ENCODE measurements around the gene DPEP2NB.
"Not testable (repeated sequence)": the region's sequence is repeated elsewhere in the genome, so short reads cannot be mapped to it uniquely, and the experiment has no call there.

Gene DPEP2NB

DNA sequence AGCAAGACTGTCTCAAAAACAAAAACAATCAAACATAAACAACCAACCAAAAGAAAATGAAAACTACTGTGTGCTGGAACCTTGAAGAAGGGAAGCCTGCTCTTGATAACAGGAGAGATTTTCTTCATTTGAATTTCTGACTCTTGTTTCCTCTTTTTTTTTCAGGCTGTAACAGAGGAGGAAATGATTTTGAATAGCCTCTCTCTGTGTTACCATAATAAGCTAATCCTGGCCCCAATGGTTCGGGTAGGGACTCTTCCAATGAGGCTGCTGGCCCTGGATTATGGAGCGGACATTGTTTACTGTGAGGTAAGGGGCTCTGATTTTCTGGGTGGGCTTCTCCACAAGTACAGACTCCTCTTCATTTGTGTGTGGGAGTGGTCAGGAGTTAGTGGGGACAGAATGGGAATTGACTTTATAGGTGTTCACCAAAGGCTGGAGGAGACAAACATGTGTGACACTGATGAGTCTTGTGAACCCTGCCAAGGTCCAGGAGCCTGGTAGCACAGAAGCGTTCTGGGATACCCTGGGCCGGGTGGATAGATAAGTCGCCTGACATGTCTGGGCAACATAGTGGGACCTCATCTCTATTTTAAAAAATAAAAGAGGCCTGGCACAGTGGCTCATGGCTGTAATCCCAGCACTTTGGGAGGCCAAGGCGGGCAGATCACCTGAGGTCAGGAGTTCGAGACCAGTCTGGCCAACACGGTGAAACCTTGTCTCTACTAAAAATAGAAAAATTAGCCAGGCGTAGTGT lies 22.3 kb upstream of the DPEP2NB start:
- Histone ChIP-seq H3K36me3 (ENCODE audit: control insufficient read depth, low read depth, low read length) (peaks cover 3% of the 10 kb centered on the region), H3K9me3 (ENCODE audit: control insufficient read depth, low read depth, low read length) (no peaks in the 10 kb centered on the region), H3K27ac (ENCODE audit: low read length) (no peak overlapping the region), H3K27me3 (ENCODE audit: control insufficient read depth, insufficient read depth, low read length) (no peaks in the 10 kb centered on the region), H3K4me1 (ENCODE audit: control insufficient read depth, low read depth, low read length) (no peaks in the 10 kb centered on the region), H3K4me3 (ENCODE audit: low read length) (no peak overlapping the region), H3K9ac (ENCODE audit: low read length) (no peak overlapping the region)

GRCh38 chr16:68035227-68035626 lies 19.5 kb upstream of the DPEP2NB start:
- H3K4me1 ChIP-seq (ENCODE audit: control insufficient read depth, low read depth, low read length) = no peaks in the 10 kb centered on the region

GRCh38 chr16:68033101-68033500 lies 17.4 kb upstream of the DPEP2NB start:
- H3K9ac ChIP-seq (ENCODE audit: low read length) = no peak overlapping the region
- no peaks in the 10 kb centered on the region for H3K9me3 ChIP-seq (ENCODE audit: control insufficient read depth, low read depth, low read length)
- no peaks in the 10 kb centered on the region for H3K27me3 ChIP-seq (ENCODE audit: control insufficient read depth, insufficient read depth, low read length)
- H3K27ac ChIP-seq (ENCODE audit: low read length) = no peak overlapping the region
- no peak overlapping the region for H3K4me3 ChIP-seq (ENCODE audit: low read length)
- peaks cover 7% of the 10 kb centered on the region for H3K36me3 ChIP-seq (ENCODE audit: control insufficient read depth, low read depth, low read length)
- no peaks in the 10 kb centered on the region for H3K4me1 ChIP-seq (ENCODE audit: control insufficient read depth, low read depth, low read length)

More at GRCh38 chr16:68035227-68035626, 19.5 kb upstream of the DPEP2NB start:
- Histone ChIP-seq H3K27ac (ENCODE audit: low read length) (no peak overlapping the region), H3K9ac (ENCODE audit: low read length) (no peak overlapping the region), H3K4me3 (ENCODE audit: low read length) (no peak overlapping the region), H3K36me3 (ENCODE audit: control insufficient read depth, low read depth, low read length) (no peaks in the 10 kb centered on the region), H3K27me3 (ENCODE audit: control insufficient read depth, insufficient read depth, low read length) (no peaks in the 10 kb centered on the region), H3K9me3 (ENCODE audit: control insufficient read depth, low read depth, low read length) (no peaks in the 10 kb centered on the region)

- Histone ChIP-seq H3K9me3 (ENCODE audit: control insufficient read depth, low read depth, low read length) (no peaks in the 10 kb centered on the region), H3K27ac (ENCODE audit: low read length) (no peak overlapping the region), H3K9ac (ENCODE audit: low read length) (no peak overlapping the region), H3K27me3 (ENCODE audit: control insufficient read depth, insufficient read depth, low read length) (no peaks in the 10 kb centered on the region), H3K36me3 (ENCODE audit: control insufficient read depth, low read depth, low read length) (peaks cover 7% of the 10 kb centered on the region), H3K4me3 (ENCODE audit: low read length) (no peak overlapping the region), H3K4me1 (ENCODE audit: control insufficient read depth, low read depth, low read length) (no peaks in the 10 kb centered on the region)
These were observed 16.2 kb upstream of the DPEP2NB start for GRCh38 chr16:68031951-68032350.

DNA sequence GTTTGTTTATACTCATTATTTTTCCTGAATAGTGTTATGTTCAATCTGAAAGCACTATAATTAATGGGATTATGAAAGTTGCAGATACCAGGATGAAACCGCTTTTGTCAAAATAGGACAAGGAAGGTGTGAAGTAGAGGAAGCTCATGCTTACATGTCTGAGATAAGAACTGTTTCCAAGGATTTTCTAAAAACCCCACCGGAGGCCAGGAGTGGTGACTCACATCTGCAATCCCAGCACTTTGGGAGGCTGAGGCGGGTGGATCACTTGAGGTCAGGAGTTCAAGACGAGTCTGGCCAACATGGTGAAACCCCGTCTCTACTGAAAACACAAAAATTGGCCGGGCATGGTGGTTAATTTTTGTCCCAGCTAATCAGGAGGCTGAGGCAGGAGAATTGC lies 14.4 kb upstream of the DPEP2NB start:
- not testable (repeated sequence) for H3K9me3 ChIP-seq (ENCODE audit: control insufficient read depth, low read depth, low read length); H3K4me3 ChIP-seq (ENCODE audit: low read length); H3K9ac ChIP-seq (ENCODE audit: low read length); H3K4me1 ChIP-seq (ENCODE audit: control insufficient read depth, low read depth, low read length); H3K27me3 ChIP-seq (ENCODE audit: control insufficient read depth, insufficient read depth, low read length); H3K27ac ChIP-seq (ENCODE audit: low read length)
- peaks cover 19% of the 10 kb centered on the region for H3K36me3 ChIP-seq (ENCODE audit: control insufficient read depth, low read depth, low read length)

DNA sequence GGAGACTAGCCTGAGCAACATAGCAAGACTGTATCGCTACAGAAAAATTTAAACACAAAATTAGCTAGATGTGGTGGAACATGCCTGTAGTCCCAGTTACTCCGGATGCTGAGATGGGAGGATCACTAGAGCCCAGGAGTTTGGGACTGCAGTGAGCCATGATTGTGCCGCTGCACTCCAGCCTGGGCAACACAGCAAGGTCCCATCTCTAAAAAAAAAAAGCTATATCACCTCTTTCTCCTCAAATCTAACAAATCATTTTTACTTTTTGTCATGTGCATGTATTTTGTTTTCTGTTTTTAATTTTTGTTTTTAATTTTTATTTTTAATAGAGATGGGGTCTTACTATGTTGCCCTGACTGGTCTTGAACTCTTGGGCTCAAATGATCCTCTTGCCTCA lies 13.3 kb upstream of the DPEP2NB start:
- Histone ChIP-seq H3K4me1 (ENCODE audit: control insufficient read depth, low read depth, low read length) (no peaks in the 10 kb centered on the region), H3K4me3 (ENCODE audit: low read length) (no peak overlapping the region), H3K27me3 (ENCODE audit: control insufficient read depth, insufficient read depth, low read length) (no peaks in the 10 kb centered on the region), H3K27ac (ENCODE audit: low read length) (no peak overlapping the region), H3K9me3 (ENCODE audit: control insufficient read depth, low read depth, low read length) (no peaks in the 10 kb centered on the region), H3K36me3 (ENCODE audit: control insufficient read depth, low read depth, low read length) (peaks cover 19% of the 10 kb centered on the region), H3K9ac (ENCODE audit: low read length) (no peak overlapping the region)

GRCh38 chr16:68022728-68023537 lies 7.2 kb upstream of the DPEP2NB start, which contains the start of the genes DDX28 and DUS2:
TSS of gene DDX28 (minus strand) at chr16:68023232. CDS start at chr16:68023202, 30 bp downstream.
TSS of gene DUS2 (plus strand) at chr16:68023284. CDS start at chr16:68038024, 14,740 bp downstream.
- Histone ChIP-seq H3K9ac (ENCODE audit: low read length) (peak within 1 kb of the TSS; percentile 97), H3K4me1 (ENCODE audit: control insufficient read depth, low read depth, low read length) (peaks cover 7% of the 10 kb centered on the region), H3K36me3 (ENCODE audit: control insufficient read depth, low read depth, low read length) (peaks cover 12% of the 10 kb centered on the region), H3K4me3 (ENCODE audit: low read length) (peak within 1 kb of the TSS; percentile 96), H3K9me3 (ENCODE audit: control insufficient read depth, low read depth, low read length) (no peaks in the 10 kb centered on the region), H3K27me3 (ENCODE audit: control insufficient read depth, insufficient read depth, low read length) (no peaks in the 10 kb centered on the region), H3K27ac (ENCODE audit: low read length) (peak within 1 kb of the TSS; percentile 88)

DNA sequence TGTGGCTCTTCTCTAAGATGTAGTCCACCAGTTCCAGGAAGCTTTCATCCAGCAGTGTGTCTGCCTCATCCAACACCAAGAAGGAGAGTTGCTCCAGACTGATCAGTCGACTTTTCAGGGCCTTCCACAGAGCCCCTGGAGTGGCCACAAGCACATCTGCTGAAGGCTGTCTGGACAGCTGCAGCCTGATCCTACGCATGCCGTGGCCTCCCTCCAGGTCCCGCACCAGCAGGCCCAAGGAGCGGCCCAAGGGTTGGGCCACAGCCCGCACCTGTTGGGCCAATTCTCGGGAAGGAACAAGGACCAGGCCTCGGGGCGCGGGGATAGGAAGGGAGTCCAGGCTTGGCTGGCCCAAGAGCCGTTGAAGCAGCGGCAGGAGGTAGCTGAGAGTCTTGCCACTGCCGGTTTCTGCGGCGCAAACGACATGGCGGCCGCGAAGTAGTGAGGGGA lies 6.6 kb upstream of the DPEP2NB start:
- peaks cover 7% of the 10 kb centered on the region for H3K4me1 ChIP-seq (ENCODE audit: control insufficient read depth, low read depth, low read length)
- H3K9me3 ChIP-seq (ENCODE audit: control insufficient read depth, low read depth, low read length) = no peaks in the 10 kb centered on the region
- H3K9ac ChIP-seq (ENCODE audit: low read length) = peak overlapping the region; percentile 97
- H3K27ac ChIP-seq (ENCODE audit: low read length) = peak overlapping the region; percentile 88
- H3K36me3 ChIP-seq (ENCODE audit: control insufficient read depth, low read depth, low read length) = peaks cover 12% of the 10 kb centered on the region
- no peaks in the 10 kb centered on the region for H3K27me3 ChIP-seq (ENCODE audit: control insufficient read depth, insufficient read depth, low read length)
- H3K4me3 ChIP-seq (ENCODE audit: low read length) = peak overlapping the region; percentile 96

GRCh38 chr16:68021490-68021889 lies 5.8 kb upstream of the DPEP2NB start:
- H3K4me1 ChIP-seq (ENCODE audit: control insufficient read depth, low read depth, low read length) = peaks cover 7% of the 10 kb centered on the region
- no peak overlapping the region for H3K9ac ChIP-seq (ENCODE audit: low read length)
- H3K27ac ChIP-seq (ENCODE audit: low read length) = no peak overlapping the region
- peak overlapping the region; percentile 96 for H3K4me3 ChIP-seq (ENCODE audit: low read length)
- H3K36me3 ChIP-seq (ENCODE audit: control insufficient read depth, low read depth, low read length) = peaks cover 7% of the 10 kb centered on the region
- no peaks in the 10 kb centered on the region for H3K27me3 ChIP-seq (ENCODE audit: control insufficient read depth, insufficient read depth, low read length)
- H3K9me3 ChIP-seq (ENCODE audit: control insufficient read depth, low read depth, low read length) = no peaks in the 10 kb centered on the region

DNA sequence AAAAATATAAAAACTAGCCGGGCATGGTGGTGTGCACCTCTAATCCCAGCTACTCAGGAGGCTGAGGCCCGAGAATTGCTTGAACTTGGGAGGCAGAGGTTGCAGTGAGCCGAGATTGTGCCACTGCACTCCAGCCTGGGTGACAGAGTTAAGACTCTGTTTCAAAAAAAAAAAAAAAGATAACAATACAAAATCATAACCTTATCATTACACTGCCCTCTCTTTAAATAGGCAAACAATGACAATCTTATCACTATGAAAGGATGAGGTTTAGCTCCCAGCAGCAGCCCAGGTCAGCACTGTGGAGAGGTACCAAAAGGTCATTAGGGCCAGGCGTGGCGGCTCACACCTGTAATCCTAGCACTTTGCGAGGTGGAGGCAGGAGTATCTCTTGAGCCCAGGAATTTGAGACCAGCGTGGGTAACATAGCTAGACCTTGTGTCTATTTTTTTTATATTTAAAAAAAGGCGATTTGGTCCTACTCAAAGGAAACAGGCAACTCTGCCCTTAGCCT lies 3.5 kb upstream of the DPEP2NB start:
- H3K4me1 ChIP-seq (ENCODE audit: control insufficient read depth, low read depth, low read length) = peaks cover 7% of the 10 kb centered on the region
- H3K9me3 ChIP-seq (ENCODE audit: control insufficient read depth, low read depth, low read length) = no peaks in the 10 kb centered on the region
- no peaks in the 10 kb centered on the region for H3K27me3 ChIP-seq (ENCODE audit: control insufficient read depth, insufficient read depth, low read length)
- no peaks in the 10 kb centered on the region for H3K36me3 ChIP-seq (ENCODE audit: control insufficient read depth, low read depth, low read length)
- H3K4me3 ChIP-seq (ENCODE audit: low read length) = no peak overlapping the region
- no peak overlapping the region for H3K9ac ChIP-seq (ENCODE audit: low read length)
- no peak overlapping the region for H3K27ac ChIP-seq (ENCODE audit: low read length)

DNA sequence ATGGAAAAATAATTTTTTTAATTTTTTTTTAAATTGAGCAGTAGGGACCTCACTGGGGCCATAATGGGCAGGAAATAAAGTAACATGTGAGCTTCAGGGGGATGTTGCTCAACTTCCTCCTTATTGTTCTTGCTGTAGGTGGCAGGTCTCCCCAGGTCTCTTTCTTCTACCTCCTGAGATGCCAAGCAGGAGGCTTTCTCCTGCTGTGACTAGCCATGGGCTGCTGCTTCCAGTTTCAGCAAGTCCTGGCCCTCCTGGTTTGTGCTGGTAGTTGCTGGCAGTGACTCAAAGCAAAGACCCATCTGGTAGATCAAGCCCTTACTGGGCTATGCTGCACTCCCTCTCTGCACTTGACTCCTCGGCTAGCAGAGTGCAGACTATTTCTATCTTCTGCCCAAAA lies 2.3 kb downstream of the DPEP2NB start:
- no peaks in the 10 kb centered on the region for H3K27me3 ChIP-seq (ENCODE audit: control insufficient read depth, insufficient read depth, low read length)
- no peaks in the 10 kb centered on the region for H3K36me3 ChIP-seq (ENCODE audit: control insufficient read depth, low read depth, low read length)
- H3K9ac ChIP-seq (ENCODE audit: low read length) = no peak overlapping the region
- no peaks in the 10 kb centered on the region for H3K9me3 ChIP-seq (ENCODE audit: control insufficient read depth, low read depth, low read length)
- H3K4me1 ChIP-seq (ENCODE audit: control insufficient read depth, low read depth, low read length) = no peaks in the 10 kb centered on the region
- no peak overlapping the region for H3K4me3 ChIP-seq (ENCODE audit: low read length)
- H3K27ac ChIP-seq (ENCODE audit: low read length) = no peak overlapping the region
